D721Med (cell line): ENCODE results near the gene IGSF3.

Experiments
- DNase-seq: peaks from one replicate; pipeline ENCODE4 v3.0.0; 2011; ENCODE audit warnings: low spot score; ENCODE audit not compliant: insufficient read length
- FAIRE-seq: peaks from 2 replicates; lab custom pipeline; 2011; peaks lifted over from hg19 to GRCh38; lab: Jason Lieb, UNC
- TF ChIP-seq, protein P1 (sequence below): IDR thresholded peaks from 2 replicates; pipeline ENCODE4 v1.5.1; 2012; ENCODE audit warnings: mild to moderate bottlenecking, control low read depth; ENCODE audit not compliant: insufficient read depth; ENCODE audit errors: missing control alignments

IGSF3 gene

DNA sequence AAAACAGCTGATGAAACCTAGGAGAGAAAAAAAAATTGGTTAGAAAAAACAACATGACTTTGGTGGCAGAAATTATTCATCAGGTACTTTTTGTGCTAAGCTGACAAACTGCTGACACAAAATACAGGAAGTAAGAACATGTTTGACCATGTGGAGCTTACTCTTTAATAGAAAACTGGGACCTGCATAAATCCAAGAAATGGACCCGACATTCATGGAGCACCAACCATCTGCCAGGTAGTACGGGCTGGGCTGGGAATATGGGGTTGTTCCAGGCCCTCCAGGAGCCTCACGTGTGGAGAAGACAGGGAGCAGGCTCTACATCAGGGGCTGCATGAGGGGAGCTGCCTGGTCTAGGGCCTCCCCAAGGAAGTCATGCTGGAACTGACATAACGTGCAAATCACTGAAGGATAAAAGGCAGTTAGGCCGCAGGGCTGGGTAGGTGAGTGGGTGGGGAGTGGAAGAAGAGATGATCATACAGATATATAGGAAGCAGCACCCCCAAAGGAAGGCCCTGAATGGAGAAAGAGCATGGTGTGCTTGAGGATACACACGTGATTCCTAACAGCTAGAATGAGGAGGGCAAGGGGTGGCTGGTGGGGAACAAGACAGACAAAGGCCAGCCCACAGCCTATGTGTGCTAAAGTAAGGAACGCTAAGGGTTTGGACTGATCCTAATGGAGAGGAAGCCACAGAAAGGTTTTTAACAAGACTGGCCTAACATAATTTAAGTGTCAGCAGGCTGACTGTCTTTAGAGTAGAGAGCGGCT, 122.8 kb downstream of the IGSF3 start:
- DNase-seq (no peak), FAIRE-seq (no peak)
- TF ChIP-seq, protein P1, sequence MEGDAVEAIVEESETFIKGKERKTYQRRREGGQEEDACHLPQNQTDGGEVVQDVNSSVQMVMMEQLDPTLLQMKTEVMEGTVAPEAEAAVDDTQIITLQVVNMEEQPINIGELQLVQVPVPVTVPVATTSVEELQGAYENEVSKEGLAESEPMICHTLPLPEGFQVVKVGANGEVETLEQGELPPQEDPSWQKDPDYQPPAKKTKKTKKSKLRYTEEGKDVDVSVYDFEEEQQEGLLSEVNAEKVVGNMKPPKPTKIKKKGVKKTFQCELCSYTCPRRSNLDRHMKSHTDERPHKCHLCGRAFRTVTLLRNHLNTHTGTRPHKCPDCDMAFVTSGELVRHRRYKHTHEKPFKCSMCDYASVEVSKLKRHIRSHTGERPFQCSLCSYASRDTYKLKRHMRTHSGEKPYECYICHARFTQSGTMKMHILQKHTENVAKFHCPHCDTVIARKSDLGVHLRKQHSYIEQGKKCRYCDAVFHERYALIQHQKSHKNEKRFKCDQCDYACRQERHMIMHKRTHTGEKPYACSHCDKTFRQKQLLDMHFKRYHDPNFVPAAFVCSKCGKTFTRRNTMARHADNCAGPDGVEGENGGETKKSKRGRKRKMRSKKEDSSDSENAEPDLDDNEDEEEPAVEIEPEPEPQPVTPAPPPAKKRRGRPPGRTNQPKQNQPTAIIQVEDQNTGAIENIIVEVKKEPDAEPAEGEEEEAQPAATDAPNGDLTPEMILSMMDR = no peak

DNA sequence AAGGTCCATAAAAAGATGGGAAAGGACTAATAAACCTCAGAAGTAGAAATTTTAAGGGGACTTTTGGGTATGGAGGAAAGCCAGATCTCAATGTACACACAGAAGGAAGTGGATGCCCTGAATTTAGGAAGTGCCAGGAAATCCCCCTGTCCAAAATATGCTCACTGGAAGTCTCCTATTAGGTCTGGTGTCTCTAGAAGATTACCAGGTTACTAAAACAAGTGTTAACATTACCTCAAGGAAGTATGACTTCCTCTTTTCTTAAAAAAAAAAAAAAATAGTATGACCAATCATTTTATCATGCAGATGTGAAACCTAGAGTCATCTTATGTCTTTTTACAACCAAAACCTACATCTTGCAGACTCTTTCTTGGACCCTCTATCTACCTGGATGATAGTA, 127.4 kb downstream of the IGSF3 start:
- FAIRE-seq (no peak), DNase-seq (no peak)
- TF ChIP-seq, protein P1 = no peak

GRCh38 chr1:116538544-116538943, 129.0 kb downstream of the IGSF3 start:
- TF ChIP-seq, protein P1 = no peak

DNA sequence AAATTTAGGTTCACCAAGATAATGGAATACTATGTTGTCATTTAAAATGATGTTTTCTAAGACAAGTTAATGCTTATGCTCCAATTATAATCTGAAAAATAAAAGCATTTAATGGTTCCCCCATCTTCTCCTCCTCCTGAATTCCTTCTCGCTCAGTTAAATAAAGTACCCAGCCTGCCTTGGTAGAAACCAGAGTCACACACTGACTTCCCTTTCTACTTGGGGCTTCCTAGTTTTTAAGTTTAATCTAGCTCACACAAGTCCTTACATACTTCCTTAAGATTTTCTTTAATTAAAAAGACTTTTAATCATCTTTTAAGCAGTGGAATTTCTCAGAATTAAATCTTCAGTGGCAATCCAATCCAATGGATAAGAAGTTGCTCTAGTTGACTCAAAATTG, 129.6 kb downstream of the IGSF3 start:
- DNase-seq (no peak), FAIRE-seq (no peak)
- TF ChIP-seq, protein P1 = no peak

More at GRCh38 chr1:116538544-116538943, 129.0 kb downstream of the IGSF3 start:
- no peak for DNase-seq
- FAIRE-seq = no peak

DNA sequence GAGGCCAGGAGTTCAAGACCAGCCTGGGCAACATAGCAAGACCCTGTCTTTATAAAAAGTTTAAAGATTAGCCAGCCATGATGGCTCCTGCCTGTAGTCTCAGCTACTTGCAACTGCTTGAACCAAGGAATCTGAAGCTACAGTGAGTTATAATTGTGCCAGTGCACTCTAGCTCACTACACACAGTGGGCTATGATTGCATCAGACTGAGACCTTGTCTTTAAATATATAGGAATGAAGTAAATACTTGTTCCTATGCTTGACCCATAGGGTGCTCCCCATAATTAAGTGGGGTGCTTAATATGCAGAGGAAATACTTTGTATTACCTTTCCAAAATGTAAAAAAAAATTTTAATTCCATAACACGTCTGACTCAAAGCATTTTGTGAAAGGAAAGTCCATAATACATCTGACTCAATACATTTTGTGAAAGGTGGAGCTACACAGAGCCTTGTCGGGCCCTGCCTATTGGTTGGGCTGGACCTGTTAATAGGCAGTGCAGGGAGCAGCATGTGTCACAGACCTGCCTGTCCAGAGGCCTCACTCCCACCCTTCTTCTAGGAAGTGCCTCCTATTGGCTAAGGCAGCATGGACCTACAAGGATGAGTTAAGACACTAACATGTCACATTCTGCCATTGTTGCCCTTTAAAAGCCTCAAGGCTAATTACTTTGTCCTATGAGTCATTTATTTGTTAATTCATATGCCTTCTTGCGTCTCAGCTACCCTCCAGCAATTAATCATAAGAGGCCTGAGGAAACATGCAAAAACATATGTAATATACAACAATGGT, 130.3 kb downstream of the IGSF3 start:
- no peak for DNase-seq
- TF ChIP-seq, protein P1 = no peak
- no peak for FAIRE-seq

DNA sequence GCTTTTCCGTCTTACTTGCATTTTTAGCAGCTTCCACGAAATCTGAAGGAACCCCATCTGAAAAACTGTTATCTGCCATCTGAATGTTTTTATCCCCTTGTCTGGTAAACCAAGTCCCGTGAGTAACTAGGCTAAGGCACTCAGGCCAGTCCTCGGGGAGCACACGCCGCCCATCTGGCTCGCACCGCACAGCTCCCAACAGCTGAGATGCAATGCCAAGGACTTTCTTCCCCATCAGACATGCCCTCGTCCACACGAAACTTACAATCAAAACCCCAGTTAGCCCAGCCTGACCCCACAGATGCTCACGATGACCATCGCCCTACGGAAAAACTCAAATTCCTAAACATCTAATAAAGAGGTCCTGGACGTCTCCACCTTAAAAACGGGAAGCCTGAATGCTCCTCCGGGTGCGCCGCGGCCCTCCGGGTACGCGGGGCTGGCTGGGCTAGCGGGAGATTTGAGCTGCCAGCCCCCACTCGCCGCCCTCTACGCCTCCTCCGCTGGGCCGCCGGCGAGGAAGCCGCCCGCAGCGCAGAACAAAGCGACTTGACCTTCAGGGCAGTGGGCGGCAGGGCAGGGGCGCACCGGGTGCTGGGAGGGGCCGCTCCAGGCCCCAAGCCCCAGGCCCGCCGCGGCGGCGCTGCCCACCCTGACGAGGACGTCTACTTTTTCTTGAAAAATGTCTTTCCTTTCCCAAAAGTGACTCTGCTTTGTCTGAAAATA, 133.4 kb downstream of the IGSF3 start:
- DNase-seq (no peak), FAIRE-seq (no peak)
- TF ChIP-seq, protein P1 = no peak
